Stimulated activated CD8-positive, alpha-beta memory T cell treated with anti-CD3 and anti-CD28 coated beads, Interleukin-7, amount 100 ng/mL, for 24 hours (primary cell): ENCODE measurements around the gene CLDND1.

Experiments
- DNase-seq: peaks from one replicate; pipeline ENCODE4 v3.0.0-alpha.2; 2020; ENCODE audit warnings: low read depth

CLDND1 gene

GRCh38 chr3:98551236-98551635, 28.5 kb upstream of the CLDND1 start:
- no peak for DNase-seq

- DNase-seq = no peak
Observed at GRCh38 chr3:98550833-98551232, 28.1 kb upstream of the CLDND1 start.

DNA sequence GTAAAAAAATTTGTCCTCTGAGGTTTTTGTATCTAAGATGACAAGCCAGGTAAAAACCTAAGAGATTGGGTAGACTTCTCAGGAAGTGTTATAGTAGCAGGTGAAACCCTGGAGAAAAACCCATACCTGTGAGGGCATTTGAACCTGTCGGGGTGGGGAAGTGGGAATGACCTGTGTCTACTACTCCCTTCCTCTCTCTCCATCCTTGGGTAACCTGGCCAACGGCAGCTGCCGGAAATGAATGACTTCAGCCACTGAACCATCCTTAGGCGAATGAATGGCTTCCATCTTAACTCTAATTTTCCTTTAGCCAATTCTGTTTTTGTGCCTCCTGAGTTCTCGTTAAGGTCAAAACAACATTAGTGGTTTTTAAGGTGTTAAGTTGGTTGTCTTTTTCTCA, 25.8 kb upstream of the CLDND1 start:
- no peak for DNase-seq

- DNase-seq = no peak
Observed at GRCh38 chr3:98545940-98546339, 23.2 kb upstream of the CLDND1 start.

GRCh38 chr3:98542623-98543022, 19.9 kb upstream of the CLDND1 start:
- DNase-seq = no peak

DNA sequence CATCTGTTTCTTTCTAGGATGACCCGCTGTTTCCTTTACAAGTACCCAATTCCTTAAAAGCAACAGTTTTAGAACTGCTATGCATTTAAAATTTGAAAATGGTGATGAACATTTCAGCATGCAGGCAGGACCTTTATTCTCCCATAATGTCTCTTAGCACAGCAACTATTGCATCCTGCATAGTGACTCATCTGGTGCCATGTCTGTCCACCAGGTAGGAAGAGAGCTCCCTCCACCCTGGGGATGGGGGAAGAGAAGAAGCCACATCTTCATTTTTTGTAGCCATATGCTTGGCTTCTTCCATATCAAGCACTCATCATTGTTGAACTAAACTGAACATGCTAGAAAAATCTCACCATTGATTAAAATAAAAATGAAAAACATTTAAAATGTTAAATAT, 19.0 kb upstream of the CLDND1 start:
- no peak for DNase-seq

GRCh38 chr3:98540346-98540745, 17.6 kb upstream of the CLDND1 start:
- DNase-seq = no peak

DNA sequence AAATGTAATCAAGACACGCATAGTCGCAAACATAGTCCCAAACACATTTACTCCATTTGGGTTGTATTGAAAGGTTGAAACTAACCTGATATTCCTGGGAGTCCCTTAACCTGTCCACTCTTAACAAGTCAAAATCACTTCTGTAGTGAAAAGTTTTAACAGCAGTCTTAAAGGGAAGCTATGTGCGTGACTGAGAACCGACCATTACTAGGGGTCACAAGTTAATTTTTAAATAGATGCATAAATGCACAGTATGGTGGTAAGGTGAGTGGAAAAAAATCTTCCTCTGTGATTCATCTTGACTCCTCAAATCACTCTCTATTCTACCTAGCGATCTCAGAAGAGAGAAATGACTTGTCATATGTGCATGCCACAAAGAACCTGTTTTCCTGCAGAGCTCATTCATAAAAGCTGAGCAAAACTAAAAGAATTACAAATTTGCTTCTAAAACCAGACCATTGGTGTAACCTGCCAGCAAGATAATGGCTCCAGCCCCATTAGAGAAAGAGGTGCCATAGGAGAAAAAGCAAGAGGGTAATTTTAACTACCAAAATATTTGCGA, 13.8 kb upstream of the CLDND1 start:
- no peak for DNase-seq

- no peak for DNase-seq
Observed at GRCh38 chr3:98534734-98535133, 12.0 kb upstream of the CLDND1 start.

GRCh38 chr3:98534168-98534567, 11.5 kb upstream of the CLDND1 start:
- no peak for DNase-seq

GRCh38 chr3:98532709-98533571, 10.2 kb upstream of the CLDND1 start:
- no peak for DNase-seq

DNA sequence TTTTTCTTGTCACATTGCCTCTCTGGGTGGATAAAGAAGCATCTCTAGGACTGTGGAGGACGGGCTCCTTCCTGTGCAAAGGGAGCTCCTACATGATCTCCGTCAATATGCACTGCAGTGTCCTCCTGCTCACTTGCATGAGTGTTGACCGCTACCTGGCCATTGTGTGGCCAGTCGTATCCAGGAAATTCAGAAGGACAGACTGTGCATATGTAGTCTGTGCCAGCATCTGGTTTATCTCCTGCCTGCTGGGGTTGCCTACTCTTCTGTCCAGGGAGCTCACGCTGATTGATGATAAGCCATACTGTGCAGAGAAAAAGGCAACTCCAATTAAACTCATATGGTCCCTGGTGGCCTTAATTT, 9.6 kb upstream of the CLDND1 start:
- no peak for DNase-seq

DNA sequence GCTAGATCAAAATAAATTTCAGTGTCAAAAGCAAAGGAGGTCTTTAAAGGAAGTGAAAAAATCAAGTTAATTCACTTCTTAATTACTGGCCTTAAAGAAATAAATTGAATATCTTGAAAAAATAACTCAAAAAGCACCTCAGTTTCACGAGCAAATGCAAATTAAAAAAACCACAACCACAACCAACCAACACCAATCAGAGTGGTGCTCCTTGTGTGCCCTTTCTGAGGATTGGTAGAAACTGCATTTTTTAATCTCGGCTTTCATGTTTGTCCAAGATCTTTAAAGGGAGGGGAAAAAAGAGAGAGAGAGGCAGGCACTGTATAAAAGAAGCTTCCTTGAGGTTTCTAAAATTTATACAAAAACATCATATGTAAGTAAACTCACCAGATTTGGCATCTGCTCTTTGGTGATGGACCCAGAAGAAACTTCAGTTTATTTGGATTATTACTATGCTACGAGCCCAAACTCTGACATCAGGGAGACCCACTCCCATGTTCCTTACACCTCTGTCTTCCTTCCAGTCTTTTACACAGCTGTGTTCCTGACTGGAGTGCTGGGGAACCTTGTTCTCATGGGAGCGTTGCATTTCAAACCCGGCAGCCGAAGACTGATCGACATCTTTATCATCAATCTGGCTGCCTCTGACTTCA, 9.0 kb upstream of the CLDND1 start, which contains the start of gene GPR15:
Gene GPR15 (plus strand): TSS at position 357 of the 653 bp plus-strand sequence. CDS start 56 bp downstream, at position 413.
- no peak for DNase-seq

DNA sequence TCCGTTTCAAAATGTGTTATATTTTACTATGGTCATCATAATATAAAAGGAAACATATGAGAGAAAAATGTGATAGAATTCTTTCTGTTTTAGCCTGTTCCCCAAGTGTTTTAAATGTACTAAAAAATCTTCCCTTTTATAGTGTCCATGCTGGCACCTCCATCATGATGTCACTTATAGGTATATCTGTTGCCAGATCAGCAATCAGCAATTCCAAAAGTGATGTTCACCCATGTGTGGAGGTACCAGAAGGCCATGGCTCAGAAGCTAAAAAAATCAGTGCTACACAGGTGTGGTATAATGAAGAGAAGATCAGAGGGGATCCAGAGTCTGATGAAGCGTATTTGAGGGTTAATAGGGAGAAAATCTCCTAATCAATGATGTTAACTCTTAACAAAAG, 8.0 kb upstream of the CLDND1 start:
- no peak for DNase-seq

DNA sequence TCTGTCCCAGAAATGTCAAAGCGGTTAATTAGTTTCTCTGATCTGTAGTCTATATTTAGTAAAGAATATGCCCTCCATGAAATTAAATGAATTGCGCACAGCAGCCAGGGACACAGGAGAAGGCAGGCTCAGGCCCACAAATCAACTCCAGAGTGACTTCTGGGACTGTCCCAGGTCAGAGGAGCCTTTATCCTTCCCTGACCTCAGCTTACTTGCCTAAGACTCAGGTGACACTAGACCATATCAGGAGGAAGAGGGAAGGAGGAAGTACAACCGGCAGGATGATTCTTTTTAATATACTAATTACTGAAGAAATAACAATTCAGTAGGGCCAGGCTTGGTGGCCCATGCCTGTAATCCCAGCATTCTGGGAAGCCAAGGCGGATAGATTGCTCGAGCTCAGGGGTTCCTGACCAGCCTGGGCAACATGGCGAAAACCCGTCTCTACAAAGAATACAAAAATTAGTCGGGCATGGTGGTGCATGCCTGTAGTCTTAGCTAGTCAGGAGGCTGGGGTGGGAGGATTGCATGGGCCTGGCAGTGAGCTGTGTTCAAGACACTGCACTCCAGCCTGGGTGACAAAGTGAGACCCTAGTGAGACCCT, 7.3 kb upstream of the CLDND1 start:
- no peak for DNase-seq

DNA sequence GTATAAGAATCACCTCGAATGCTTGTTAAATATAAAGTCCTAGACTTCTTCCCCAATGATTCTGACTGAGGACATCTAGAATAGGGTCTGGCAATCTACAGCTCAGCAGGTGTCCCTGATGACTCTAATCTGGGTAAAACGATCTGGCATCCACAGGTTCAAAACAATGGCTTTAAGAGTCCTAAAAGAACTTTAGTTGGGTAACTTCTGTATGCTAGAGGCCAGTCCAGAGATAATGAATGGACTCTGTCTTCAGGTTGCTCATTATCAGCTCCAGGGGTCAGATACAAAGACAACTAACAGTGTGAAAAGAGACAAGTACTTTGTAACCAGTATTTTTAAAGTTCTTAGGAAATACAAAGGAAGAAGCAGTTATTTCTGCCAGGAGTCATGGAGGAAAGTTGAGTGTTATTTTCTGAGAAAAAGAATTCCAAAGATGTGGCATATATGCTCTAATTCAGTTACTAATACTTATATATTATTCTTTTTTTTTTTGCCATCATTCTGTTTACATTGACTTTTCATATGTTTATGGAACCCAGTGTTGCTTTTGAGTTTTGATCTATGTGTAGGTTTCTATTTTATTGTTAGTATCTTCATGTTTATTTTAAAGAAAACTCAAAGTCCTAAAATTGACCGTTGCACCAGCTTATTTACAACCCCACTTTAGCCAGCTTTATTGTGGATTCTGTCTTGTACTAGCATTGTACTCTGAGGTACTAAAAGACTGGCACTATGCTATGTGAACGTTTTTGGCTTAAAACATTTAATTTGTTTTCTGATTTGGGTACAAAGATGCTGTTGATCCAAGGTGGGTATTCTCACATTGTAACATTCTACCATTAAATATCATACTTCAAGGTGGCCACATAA, 6.0 kb upstream of the CLDND1 start:
- DNase-seq = no peak

DNA sequence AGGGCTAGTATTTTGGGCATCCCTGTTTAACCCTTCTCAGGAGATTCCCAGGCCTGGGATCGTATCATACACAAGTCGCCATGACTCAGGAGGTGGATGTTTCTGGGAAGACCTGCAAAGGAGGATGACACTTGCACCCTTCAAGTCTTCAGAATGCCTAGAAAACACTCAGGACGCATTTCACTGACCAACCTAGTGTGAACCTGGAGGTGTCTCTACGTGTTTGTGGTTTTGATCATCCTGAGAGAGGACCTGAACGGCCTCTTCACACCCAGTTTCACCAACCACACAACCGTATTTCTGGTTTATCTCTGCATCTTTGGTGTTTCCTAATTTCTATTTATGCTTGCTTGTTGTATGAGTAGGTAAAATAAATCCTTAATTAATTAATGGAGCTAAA, 2.8 kb upstream of the CLDND1 start:
- no peak for DNase-seq

- DNase-seq = peak; percentile 32
Observed at GRCh38 chr3:98521897-98522543, 682 bp downstream of the CLDND1 start.

DNA sequence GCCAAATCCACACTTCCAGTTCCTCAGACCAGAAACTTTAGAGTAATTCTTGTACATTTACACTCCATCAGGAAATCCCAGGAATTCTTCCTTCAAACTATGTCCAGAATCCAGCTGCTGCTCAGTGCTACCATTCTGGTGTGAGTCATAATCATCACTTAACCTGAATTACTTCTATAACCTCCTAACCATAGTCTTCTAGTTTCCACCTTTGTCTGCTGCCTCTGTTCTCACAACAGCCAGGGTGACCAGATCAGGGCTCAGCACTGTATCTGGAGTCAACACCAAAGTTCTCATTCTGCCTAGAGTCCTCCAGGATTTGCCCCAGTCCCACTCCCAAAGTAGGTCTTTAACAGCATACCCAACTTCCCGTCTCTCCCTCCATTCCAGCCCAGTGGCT, 3.4 kb downstream of the CLDND1 start:
- no peak for DNase-seq

- no peak for DNase-seq
Observed at GRCh38 chr3:98518816-98519215, 3.9 kb downstream of the CLDND1 start.

DNA sequence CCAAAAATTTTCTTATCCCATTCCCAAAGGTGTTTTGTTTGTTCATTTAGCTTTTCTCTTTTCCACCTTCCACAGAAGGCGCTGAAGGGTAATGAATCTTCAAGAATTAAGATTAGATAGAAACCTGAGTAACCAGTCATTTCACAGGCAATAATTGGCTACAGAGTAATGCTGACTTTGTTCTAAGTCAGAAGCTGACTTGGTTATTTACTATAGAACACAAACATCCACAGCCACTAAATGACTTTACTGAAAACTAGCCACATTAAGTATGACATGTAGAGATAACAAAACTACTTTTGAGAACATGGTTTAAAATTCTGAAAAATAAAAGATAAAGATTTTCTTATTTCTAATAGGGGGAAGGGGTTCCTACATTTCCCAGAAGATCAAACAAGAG, 7.8 kb downstream of the CLDND1 start:
- DNase-seq = no peak
